ENCODE measurements around the gene COMT. TPM values are rescaled to one million over a fixed set of nuclear protein-coding genes. Genes with fewer than 3 reads are reported as not detected.

The COMT gene
- total and polyA plus RNA-seq, 5 donors, result 69.6 to 102 (median 85.1) TPM

- intact Hi-C loops (cut with DNase I), result no loop called here
- peak; percentile 29 to 42 for ATAC-seq
- WGBS, result 44% methylated on average over 9 of the region's 9 CpGs
- Histone ChIP-seq H3K4me3 (ENCODE audit: low read length) (no peak overlapping the region), H3K9me3 (ENCODE audit: control insufficient read depth, low read length) (no peaks in the 10 kb centered on the region), H3K27me3 (ENCODE audit: control insufficient read depth, insufficient read depth) (no peaks in the 10 kb centered on the region), H3K4me1 (ENCODE audit: control insufficient read depth, insufficient read depth, low read length) (peaks cover 11% of the 10 kb centered on the region), H3K27ac (ENCODE audit: low read length) (peak overlapping the region; percentile 31)
- DNase-seq, result peak; percentile 12 to 58 (median 56)
Measured at GRCh38 chr22:20002128-20002527, 60.6 kb downstream of the COMT start.

- H3K4me3 ChIP-seq (ENCODE audit: low read length), result no peak overlapping the region
- peak overlapping the region; percentile 65 for H3K27ac ChIP-seq (ENCODE audit: low read length)
- ATAC-seq (no peak), DNase-seq (peak in 1 of 3 donors; percentile 5)
- intact Hi-C loops (cut with DNase I), result no loop called here
- no peaks in the 10 kb centered on the region for H3K9me3 ChIP-seq (ENCODE audit: control insufficient read depth, low read length)
- WGBS, result 62% methylated on average over 2 of the region's 2 CpGs
- no peaks in the 10 kb centered on the region for H3K27me3 ChIP-seq (ENCODE audit: control insufficient read depth, insufficient read depth)
- peaks cover 11% of the 10 kb centered on the region for H3K4me1 ChIP-seq (ENCODE audit: control insufficient read depth, insufficient read depth, low read length)
Measured at GRCh38 chr22:20002636-20003035, 61.1 kb downstream of the COMT start.

GRCh38 chr22:20003304-20003703 lies 61.7 kb downstream of the COMT start:
- Histone ChIP-seq H3K27me3 (ENCODE audit: control insufficient read depth, insufficient read depth) (no peaks in the 10 kb centered on the region), H3K27ac (ENCODE audit: low read length) (no peak overlapping the region), H3K4me1 (ENCODE audit: control insufficient read depth, insufficient read depth, low read length) (peaks cover 11% of the 10 kb centered on the region), H3K9me3 (ENCODE audit: control insufficient read depth, low read length) (no peaks in the 10 kb centered on the region), H3K4me3 (ENCODE audit: low read length) (no peak overlapping the region)
- DNase-seq (no peak), ATAC-seq (no peak)
- intact Hi-C loops (cut with DNase I), result no loop called here
- 99% methylated on average over 1 of the region's 1 CpG for WGBS

- no peak for DNase-seq
- WGBS, result 97% methylated on average over 3 of the region's 3 CpGs
- Histone ChIP-seq H3K4me1 (ENCODE audit: control insufficient read depth, insufficient read depth, low read length) (peaks cover 4% of the 10 kb centered on the region), H3K9me3 (ENCODE audit: control insufficient read depth, low read length) (no peaks in the 10 kb centered on the region), H3K27me3 (ENCODE audit: control insufficient read depth, insufficient read depth) (no peaks in the 10 kb centered on the region), H3K4me3 (ENCODE audit: low read length) (no peak overlapping the region), H3K27ac (ENCODE audit: low read length) (no peak overlapping the region)
- intact Hi-C loops (cut with DNase I), result no loop called here
- ATAC-seq, result no peak
Measured at GRCh38 chr22:20004464-20004863, 62.9 kb downstream of the COMT start.

GRCh38 chr22:20008221-20008995 lies 66.8 kb downstream of the COMT start:
- H3K9me3 ChIP-seq (ENCODE audit: control insufficient read depth, low read length), result no peaks in the 10 kb centered on the region
- DNase-seq (peak; percentile 6 to 27 (median 13)), ATAC-seq (no peak)
- H3K27me3 ChIP-seq (ENCODE audit: control insufficient read depth, insufficient read depth), result no peaks in the 10 kb centered on the region
- H3K4me3 ChIP-seq (ENCODE audit: low read length), result no peak overlapping the region
- 88% methylated on average over 11 of the region's 11 CpGs for WGBS
- H3K4me1 ChIP-seq (ENCODE audit: control insufficient read depth, insufficient read depth, low read length), result no peaks in the 10 kb centered on the region
- no peak overlapping the region for H3K27ac ChIP-seq (ENCODE audit: low read length)
- intact Hi-C loops (cut with DNase I), result no loop called here

- Histone ChIP-seq H3K9me3 (ENCODE audit: control insufficient read depth, low read length) (no peaks in the 10 kb centered on the region), H3K27me3 (ENCODE audit: control insufficient read depth, insufficient read depth) (no peaks in the 10 kb centered on the region), H3K4me1 (ENCODE audit: control insufficient read depth, insufficient read depth, low read length) (no peaks in the 10 kb centered on the region), H3K27ac (ENCODE audit: low read length) (no peak overlapping the region), H3K4me3 (ENCODE audit: low read length) (no peak overlapping the region)
- intact Hi-C loops (cut with DNase I), result no loop called here
- DNase-seq (peak; percentile 6 to 44 (median 33)), ATAC-seq (no peak)
- WGBS, result 88% methylated on average over 9 of the region's 9 CpGs
Measured at GRCh38 chr22:20009018-20009491, 67.5 kb downstream of the COMT start.

- Histone ChIP-seq H3K4me3 (ENCODE audit: low read length) (no peak overlapping the region), H3K4me1 (ENCODE audit: control insufficient read depth, insufficient read depth, low read length) (no peaks in the 10 kb centered on the region), H3K27ac (ENCODE audit: low read length) (no peak overlapping the region), H3K27me3 (ENCODE audit: control insufficient read depth, insufficient read depth) (no peaks in the 10 kb centered on the region), H3K9me3 (ENCODE audit: control insufficient read depth, low read length) (no peaks in the 10 kb centered on the region)
- DNase-seq (peak in 2 of 3 donors; percentile 8 to 16), ATAC-seq (no peak)
- intact Hi-C loops (cut with DNase I), result loop anchor here in 1 of 4 donors (10.0 kb wide), 1 partner anchor 55 kb away; no protein-coding TSS in a partner anchor
- WGBS, result 90% methylated on average over 8 of the region's 8 CpGs
Measured at GRCh38 chr22:20009582-20010306, 68.2 kb downstream of the COMT start.

- Histone ChIP-seq H3K27ac (ENCODE audit: low read length) (no peak overlapping the region), H3K4me1 (ENCODE audit: control insufficient read depth, insufficient read depth, low read length) (no peaks in the 10 kb centered on the region), H3K9me3 (ENCODE audit: control insufficient read depth, low read length) (no peaks in the 10 kb centered on the region), H3K4me3 (ENCODE audit: low read length) (no peak overlapping the region), H3K27me3 (ENCODE audit: control insufficient read depth, insufficient read depth) (no peaks in the 10 kb centered on the region)
- WGBS, result 82% methylated on average over 14 of the region's 14 CpGs
- DNase-seq (peak; percentile 9 to 43 (median 32)), ATAC-seq (no peak)
- intact Hi-C loops (cut with DNase I), result loop anchor here in 1 of 4 donors (10.0 kb wide), 1 partner anchor 56 kb away; no protein-coding TSS in a partner anchor
Measured at GRCh38 chr22:20010307-20011122, 68.9 kb downstream of the COMT start.

GRCh38 chr22:20011123-20011992 lies 69.8 kb downstream of the COMT start:
- Histone ChIP-seq H3K4me3 (ENCODE audit: low read length) (no peak overlapping the region), H3K27me3 (ENCODE audit: control insufficient read depth, insufficient read depth) (no peaks in the 10 kb centered on the region), H3K9me3 (ENCODE audit: control insufficient read depth, low read length) (no peaks in the 10 kb centered on the region), H3K4me1 (ENCODE audit: control insufficient read depth, insufficient read depth, low read length) (no peaks in the 10 kb centered on the region), H3K27ac (ENCODE audit: low read length) (no peak overlapping the region)
- intact Hi-C loops (cut with DNase I), result loop anchor here in 1 of 4 donors (10.0 kb wide), 1 partner anchor 57 kb away; no protein-coding TSS in a partner anchor
- WGBS, result 70% methylated on average over 20 of the region's 20 CpGs
- ATAC-seq, result no peak
- peak; percentile 3 to 50 (median 20) for DNase-seq

Measured in right cardiac atrium (tissue), 5 donors.